ENCODE results near the gene KAT8. TPM values are rescaled to one million over a fixed set of nuclear protein-coding genes. Genes with fewer than 3 reads are reported as not detected.

The KAT8 gene
- total and polyA plus RNA-seq, 10 of the 15 experiments (the other 5 are each of a cell fraction or from before 2014, with no cell fraction given): 5.5 to 55.8 (median 39.6) TPM

DNA sequence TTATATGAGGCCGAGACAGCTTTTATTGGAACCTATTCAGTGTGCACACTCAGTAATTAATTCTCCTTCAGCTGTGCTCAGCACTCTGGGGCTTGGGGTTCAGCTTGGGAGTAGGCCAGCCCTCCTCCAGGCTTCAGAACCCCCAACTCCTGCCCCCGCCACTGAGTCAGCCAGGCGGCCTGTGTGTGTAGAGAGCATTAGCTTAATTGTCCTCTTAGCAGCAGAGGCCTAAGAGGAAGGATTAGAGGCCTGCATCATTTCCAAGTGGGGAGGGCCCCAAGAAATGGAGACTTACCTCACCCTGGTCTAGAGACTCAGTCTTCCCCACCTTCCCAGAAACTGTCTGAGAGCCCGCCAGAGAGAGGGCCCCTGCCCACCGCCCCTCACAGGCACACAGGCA lies 29.5 kb upstream of the KAT8 start:
- peaks cover 2% of the 10 kb centered on the region in 2 experiments; a peak in 3 of 4 replicates for H3K36me3 ChIP-seq (ENCODE audit: control insufficient read depth in 2 of 2, insufficient read depth in 2 of 2, low read length in 1 of 2)
- ATAC-seq: no peak
- in situ Hi-C loops (cut with MboI): no loop called here

DNA sequence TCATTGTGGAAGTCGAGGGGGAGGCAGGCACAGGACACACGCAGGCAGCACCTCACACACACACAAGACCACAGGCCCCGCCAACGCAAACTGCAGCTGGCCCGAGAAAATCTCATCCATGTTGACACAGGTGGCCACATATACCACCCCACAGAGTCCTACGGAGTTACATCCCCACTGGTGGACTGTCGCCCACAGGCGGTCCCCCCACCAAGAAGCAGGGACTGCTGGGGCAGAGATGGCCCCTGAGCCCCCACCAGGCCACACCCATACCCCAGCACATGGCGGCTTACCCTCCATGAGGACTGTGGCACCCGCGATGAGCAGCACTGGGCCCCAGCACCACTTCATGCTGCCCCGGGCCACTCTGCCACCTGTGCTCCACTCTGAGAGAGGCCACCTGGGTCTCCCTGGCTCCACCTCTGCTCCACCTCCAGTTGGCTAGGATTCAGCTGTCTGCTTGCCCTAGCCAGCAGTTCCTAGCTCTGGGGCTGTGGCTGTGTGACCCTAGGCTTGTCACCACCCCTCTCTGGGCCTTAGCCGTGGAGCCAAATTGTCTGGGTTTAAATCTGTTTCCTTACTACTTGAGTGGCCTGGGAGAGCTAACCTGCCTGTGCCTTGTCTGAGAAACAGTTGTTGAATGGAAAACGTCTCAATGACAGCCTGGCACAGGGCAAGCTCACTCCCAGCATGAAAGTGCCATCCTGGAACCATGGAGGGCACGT lies 28.8 kb upstream of the KAT8 start, which contains the start of gene PRSS53:
Gene PRSS53 (minus strand): TSS at position 485 of the 725 bp plus-strand sequence. CDS start 134 bp downstream, at position 351.
- Histone ChIP-seq H3K4me1 (ENCODE audit: control insufficient read depth, insufficient read depth, low read length) (no peaks in the 10 kb centered on the region), H3K79me2 (ENCODE audit: control insufficient read depth, insufficient read depth, low read length) (peaks cover 9% of the 10 kb centered on the region), H3K27ac (ENCODE audit: control insufficient read depth, insufficient read depth) (no peak within 1 kb of the TSS), H2AFZ (ENCODE audit: control insufficient read depth, low read depth, low read length) (no peak within 1 kb of the TSS), H3K9me3 (replicated peaks; ENCODE audit: control insufficient read depth, insufficient read depth, low read length) (no peaks in the 10 kb centered on the region), H3K9ac (ENCODE audit: control insufficient read depth, insufficient read depth, low read length) (no peak within 1 kb of the TSS), H3K27me3 (replicated peaks in 1 of 2; ENCODE audit: control insufficient read depth in 2 of 2, insufficient read depth in 2 of 2, low read length in 1 of 2) (no peaks in the 10 kb centered on the region), H3K4me3 (no peak within 1 kb of the TSS), H3K4me2 (ENCODE audit: control insufficient read depth, insufficient read depth) (no peak within 1 kb of the TSS), H3K36me3 (ENCODE audit: control insufficient read depth in 2 of 2, insufficient read depth in 2 of 2, low read length in 1 of 2) (peaks cover 2% of the 10 kb centered on the region in 2 experiments; a peak in 3 of 4 replicates), H4K20me1 (ENCODE audit: control insufficient read depth, insufficient read depth) (no peaks in the 10 kb centered on the region; the same call in 1 of the 2 replicates)
- BruUV-seq (replicated peaks): no TSS peak
- SMC1A ChIA-PET (ENCODE audit: uncharacterized antibody, unreplicated experiment): no interaction called here
- POLR2A ChIA-PET: no interaction called here
- RAD21 ChIA-PET (ENCODE audit: unreplicated experiment): no interaction called here
- no peak for DNase-seq (ENCODE audit: low read depth, low spot score)
- ATAC-seq: no peak
- WGBS (ENCODE audit: insufficient coverage, insufficient replicate concordance, low lambda C conversion rate, missing lambda C conversion rate): 79% methylated on average over 15 of the region's 15 CpGs
- intact Hi-C loops (cut with micrococcal nuclease; ENCODE audit: unreplicated experiment): no loop called here
- CTCF ChIA-PET: no interaction called here
- FAIRE-seq: no peak
- in situ Hi-C loops (cut with MboI): no loop called here
- no peak for TF ChIP-seq ZSCAN29 (IDR thresholded peaks at IDR 0.05)
- TF ChIP-seq BRCA1 (IDR thresholded peaks at IDR 0.05; ENCODE audit: low read depth, low read length): no peak
- TF ChIP-seq ZNF622 (IDR thresholded peaks at IDR 0.05): no peak
- TF ChIP-seq BHLHE40 (IDR thresholded peaks at IDR 0.05; ENCODE audit: borderline replicate concordance in 1 of 2, low read depth in 2 of 2, low read length in 1 of 2): no peak
- TF ChIP-seq ZNF207 (IDR thresholded peaks at IDR 0.05; ENCODE audit: borderline replicate concordance): no peak
- TF ChIP-seq, protein P1, sequence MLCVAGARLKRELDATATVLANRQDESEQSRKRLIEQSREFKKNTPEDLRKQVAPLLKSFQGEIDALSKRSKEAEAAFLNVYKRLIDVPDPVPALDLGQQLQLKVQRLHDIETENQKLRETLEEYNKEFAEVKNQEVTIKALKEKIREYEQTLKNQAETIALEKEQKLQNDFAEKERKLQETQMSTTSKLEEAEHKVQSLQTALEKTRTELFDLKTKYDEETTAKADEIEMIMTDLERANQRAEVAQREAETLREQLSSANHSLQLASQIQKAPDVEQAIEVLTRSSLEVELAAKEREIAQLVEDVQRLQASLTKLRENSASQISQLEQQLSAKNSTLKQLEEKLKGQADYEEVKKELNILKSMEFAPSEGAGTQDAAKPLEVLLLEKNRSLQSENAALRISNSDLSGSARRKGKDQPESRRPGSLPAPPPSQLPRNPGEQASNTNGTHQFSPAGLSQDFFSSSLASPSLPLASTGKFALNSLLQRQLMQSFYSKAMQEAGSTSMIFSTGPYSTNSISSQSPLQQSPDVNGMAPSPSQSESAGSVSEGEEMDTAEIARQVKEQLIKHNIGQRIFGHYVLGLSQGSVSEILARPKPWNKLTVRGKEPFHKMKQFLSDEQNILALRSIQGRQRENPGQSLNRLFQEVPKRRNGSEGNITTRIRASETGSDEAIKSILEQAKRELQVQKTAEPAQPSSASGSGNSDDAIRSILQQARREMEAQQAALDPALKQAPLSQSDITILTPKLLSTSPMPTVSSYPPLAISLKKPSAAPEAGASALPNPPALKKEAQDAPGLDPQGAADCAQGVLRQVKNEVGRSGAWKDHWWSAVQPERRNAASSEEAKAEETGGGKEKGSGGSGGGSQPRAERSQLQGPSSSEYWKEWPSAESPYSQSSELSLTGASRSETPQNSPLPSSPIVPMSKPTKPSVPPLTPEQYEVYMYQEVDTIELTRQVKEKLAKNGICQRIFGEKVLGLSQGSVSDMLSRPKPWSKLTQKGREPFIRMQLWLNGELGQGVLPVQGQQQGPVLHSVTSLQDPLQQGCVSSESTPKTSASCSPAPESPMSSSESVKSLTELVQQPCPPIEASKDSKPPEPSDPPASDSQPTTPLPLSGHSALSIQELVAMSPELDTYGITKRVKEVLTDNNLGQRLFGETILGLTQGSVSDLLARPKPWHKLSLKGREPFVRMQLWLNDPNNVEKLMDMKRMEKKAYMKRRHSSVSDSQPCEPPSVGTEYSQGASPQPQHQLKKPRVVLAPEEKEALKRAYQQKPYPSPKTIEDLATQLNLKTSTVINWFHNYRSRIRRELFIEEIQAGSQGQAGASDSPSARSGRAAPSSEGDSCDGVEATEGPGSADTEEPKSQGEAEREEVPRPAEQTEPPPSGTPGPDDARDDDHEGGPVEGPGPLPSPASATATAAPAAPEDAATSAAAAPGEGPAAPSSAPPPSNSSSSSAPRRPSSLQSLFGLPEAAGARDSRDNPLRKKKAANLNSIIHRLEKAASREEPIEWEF (IDR thresholded peaks at IDR 0.05; ENCODE audit: insufficient replicate concordance, low read depth, low read length): no peak

More for the DNA sequence above, 29.5 kb upstream of the KAT8 start:
- H3K4me2 ChIP-seq (ENCODE audit: control insufficient read depth, insufficient read depth): no peak overlapping the region
- ChIA-PET CTCF (no interaction called here), SMC1A (ENCODE audit: uncharacterized antibody, unreplicated experiment) (no interaction called here), POLR2A (no interaction called here), RAD21 (ENCODE audit: unreplicated experiment) (no interaction called here)
- no peak overlapping the region for H3K9ac ChIP-seq (ENCODE audit: control insufficient read depth, insufficient read depth, low read length)
- BruUV-seq (replicated peaks): no TSS peak
- no peaks in the 10 kb centered on the region for H3K4me1 ChIP-seq (ENCODE audit: control insufficient read depth, insufficient read depth, low read length)
- H3K9me3 ChIP-seq (replicated peaks; ENCODE audit: control insufficient read depth, insufficient read depth, low read length): no peaks in the 10 kb centered on the region
- no peaks in the 10 kb centered on the region; the same call in 1 of the 2 replicates for H4K20me1 ChIP-seq (ENCODE audit: control insufficient read depth, insufficient read depth)
- DNase-seq (ENCODE audit: low read depth, low spot score) (no peak), FAIRE-seq (no peak)
- peaks cover 5% of the 10 kb centered on the region for H3K79me2 ChIP-seq (ENCODE audit: control insufficient read depth, insufficient read depth, low read length)
- no peak overlapping the region for H2AFZ ChIP-seq (ENCODE audit: control insufficient read depth, low read depth, low read length)
- no peak overlapping the region for H3K4me3 ChIP-seq
- H3K27me3 ChIP-seq (replicated peaks in 1 of 2; ENCODE audit: control insufficient read depth in 2 of 2, insufficient read depth in 2 of 2, low read length in 1 of 2): no peaks in the 10 kb centered on the region
- WGBS (ENCODE audit: insufficient coverage, insufficient replicate concordance, low lambda C conversion rate, missing lambda C conversion rate): 84% methylated on average over 5 of the region's 5 CpGs
- TF ChIP-seq BCL11A (IDR thresholded peaks at IDR 0.05; ENCODE audit: low read depth, low read length) (no peak), RCOR1 (conservative IDR thresholded peaks at IDR 0.05; ENCODE audit: low read depth, low read length) (no peak), CEBPB (IDR thresholded peaks at IDR 0.05; ENCODE audit: borderline replicate concordance in 1 of 2, low read depth in 2 of 2, low read length in 2 of 2) (no peak), EGR1 (IDR thresholded peaks at IDR 0.05; ENCODE audit: borderline replicate concordance in 1 of 2, low read depth in 2 of 2, low read length in 2 of 2) (no peak), SIX5 (IDR thresholded peaks at IDR 0.05; ENCODE audit: low read depth, low read length, severe bottlenecking) (no peak), SMAD1 (IDR thresholded peaks at IDR 0.05; ENCODE audit: low read depth, partially characterized antibody) (no peak), STAT3 (IDR thresholded peaks at IDR 0.05; ENCODE audit: low read depth, low read length) (no peak), BMI1 (IDR thresholded peaks at IDR 0.05; ENCODE audit: borderline replicate concordance) (no peak), NR2F1 (conservative IDR thresholded peaks at IDR 0.05) (no peak)
- intact Hi-C loops (cut with micrococcal nuclease; ENCODE audit: unreplicated experiment): no loop called here
- H3K27ac ChIP-seq (ENCODE audit: control insufficient read depth, insufficient read depth): no peak overlapping the region

Measured in GM12878 (cell line).